Lower lobe of right lung (tissue), 2 donors: ENCODE data around the gene YIPF1. TPM values are rescaled to one million over a fixed set of nuclear protein-coding genes. Genes with fewer than 3 reads are reported as not detected.

Experiments
- ATAC-seq, 2 donors: fragments of 200-7000 bp; cut with Tn5 transposase; one replicate each; pipeline ENCODE4 v1.9.1; 2020 to 2022; ENCODE audit warnings: mild to moderate bottlenecking in 2 of 2, moderate library complexity in 2 of 2
- DNase-seq: peaks from one replicate; pipeline ENCODE4 v3.0.0-alpha.2; 2020
- H3K27ac ChIP-seq: fragments of 200-600 bp; one replicate; pipeline ENCODE4 v1.8.0; 2022
- H3K27me3 ChIP-seq: fragments of 200-600 bp; one replicate; pipeline ENCODE4 v1.8.0; 2022; ENCODE audit warnings: low read depth
- H3K36me3 ChIP-seq: fragments of 200-600 bp; one replicate; pipeline ENCODE4 v1.8.0; 2022; ENCODE audit warnings: mild to moderate bottlenecking
- H3K4me1 ChIP-seq: fragments of 200-600 bp; one replicate; pipeline ENCODE4 v1.8.0; 2022
- H3K4me3 ChIP-seq: fragments of 200-600 bp; one replicate; pipeline ENCODE4 v1.8.0; 2022; ENCODE audit warnings: mild to moderate bottlenecking
- H3K9me3 ChIP-seq: fragments of 200-600 bp; one replicate; pipeline ENCODE4 v1.8.0; 2022
- CTCF ChIP-seq: fragments of 200-600 bp; IDR thresholded peaks from one replicate; pipeline ENCODE4 v1.8.0; 2022; ENCODE audit warnings: antibody characterized with exemption, mild to moderate bottlenecking
- intact Hi-C: fragments of 100-400 bp; cut with DNase I; formaldehyde crosslinking; loops from one replicate; pipeline ENCODE4 v1.11.0; 2022
- total RNA-seq: library from RNA; stranded (reverse); fragmentation: NEBNext Ultra II Directional; extraction: Animal tissue kit (Norgen Biotek cat#: 25700); gene quantifications from one replicate; pipeline ENCODE4 v1.2.1, GENCODE V29; 2021
- donor health status: DM: no; HTN: yes; CAD: no; lungs with severe emphysema.

Gene YIPF1
- total RNA-seq, 1 donor from 2014 or later: 24.5 TPM

GRCh38 chr1:53837924-53838653 is 51.5 kb downstream of the YIPF1 start, which contains the start of gene NDC1:
Gene NDC1, minus strand, starts transcription at chr1:53838296. Its CDS starts 35 bp downstream, at chr1:53838261.
- TF ChIP-seq CTCF: peak; percentile 22
- ATAC-seq: peak; percentile 98 to 99
- Histone ChIP-seq H3K9me3 (no peaks in the 10 kb centered on the region), H3K4me3 (peak within 1 kb of the TSS; percentile 89), H3K27me3 (no peaks in the 10 kb centered on the region), H3K36me3 (no peaks in the 10 kb centered on the region), H3K27ac (peak within 1 kb of the TSS; percentile 94), H3K4me1 (peaks cover 8% of the 10 kb centered on the region)
- intact Hi-C loops: no loop called here
- DNase-seq: peak; percentile 93

GRCh38 chr1:53837646-53837923 is 52.0 kb downstream of the YIPF1 start:
- Histone ChIP-seq H3K36me3 (no peaks in the 10 kb centered on the region), H3K27ac (peak overlapping the region; percentile 94), H3K9me3 (no peaks in the 10 kb centered on the region), H3K27me3 (no peaks in the 10 kb centered on the region), H3K4me1 (peaks cover 8% of the 10 kb centered on the region), H3K4me3 (peak overlapping the region; percentile 89)
- no peak for ATAC-seq
- DNase-seq: no peak
- intact Hi-C loops: no loop called here
- no peak for TF ChIP-seq CTCF

- no peaks in the 10 kb centered on the region for H3K36me3 ChIP-seq
- intact Hi-C loops: no loop called here
- no peak overlapping the region for H3K4me3 ChIP-seq
- no peaks in the 10 kb centered on the region for H3K9me3 ChIP-seq
- ATAC-seq (no peak), DNase-seq (no peak)
- peaks cover 8% of the 10 kb centered on the region for H3K4me1 ChIP-seq
- no peak overlapping the region for H3K27ac ChIP-seq
- H3K27me3 ChIP-seq: no peaks in the 10 kb centered on the region
- no peak for TF ChIP-seq CTCF
Observed at GRCh38 chr1:53835491-53835890, 54.1 kb downstream of the YIPF1 start.

GRCh38 chr1:53834776-53835175 is 54.8 kb downstream of the YIPF1 start:
- no peak overlapping the region for H3K4me3 ChIP-seq
- ATAC-seq (no peak), DNase-seq (no peak)
- peaks cover 8% of the 10 kb centered on the region for H3K4me1 ChIP-seq
- intact Hi-C loops: no loop called here
- no peak overlapping the region for H3K27ac ChIP-seq
- H3K36me3 ChIP-seq: no peaks in the 10 kb centered on the region
- no peaks in the 10 kb centered on the region for H3K27me3 ChIP-seq
- TF ChIP-seq CTCF: no peak
- no peaks in the 10 kb centered on the region for H3K9me3 ChIP-seq

GRCh38 chr1:53833393-53833792 is 56.2 kb downstream of the YIPF1 start:
- Histone ChIP-seq H3K27me3 (no peaks in the 10 kb centered on the region), H3K36me3 (no peaks in the 10 kb centered on the region), H3K4me1 (peaks cover 8% of the 10 kb centered on the region), H3K27ac (no peak overlapping the region), H3K4me3 (no peak overlapping the region), H3K9me3 (no peaks in the 10 kb centered on the region)
- no peak for DNase-seq
- ATAC-seq: no peak
- intact Hi-C loops: no loop called here
- no peak for TF ChIP-seq CTCF
